DOHH2 (cell line): ENCODE results near the gene LIN54.
"Not testable (repeated sequence)": the region's sequence is repeated elsewhere in the genome, so short reads cannot be mapped to it uniquely, and the experiment has no call there.

Experiments used
- H3F3A ChIP-seq: fragments of 200-600 bp; sonication (generic), shearing (Covaris generic); 2 replicates; pipeline ENCODE4 v1.6.0; 2016; ENCODE audit warnings: antibody characterized with exemption, mild to moderate bottlenecking; ENCODE audit not compliant: control insufficient read depth, insufficient read depth
- H3K27ac ChIP-seq: fragments of 200-600 bp; sonication (generic); 2 replicates; pipeline ENCODE4 v1.5.1; 2014; ENCODE audit warnings: low read depth, mild to moderate bottlenecking, low read length, moderate library complexity
- H3K27me3 ChIP-seq: fragments of 200-600 bp; sonication (generic); 2 replicates; pipeline ENCODE4 v1.6.1; 2014; ENCODE audit warnings: mild to moderate bottlenecking, low read length, mixed read lengths; ENCODE audit not compliant: control insufficient read depth
- H3K36me3 ChIP-seq: fragments of 200-600 bp; sonication (generic); 2 replicates; pipeline ENCODE4 v1.6.1; 2014; ENCODE audit warnings: mild to moderate bottlenecking, low read length, moderate library complexity, mixed read lengths; ENCODE audit not compliant: control insufficient read depth
- H3K4me1 ChIP-seq: fragments of 200-600 bp; sonication (generic); 2 replicates; pipeline ENCODE4 v1.6.1; 2014; ENCODE audit warnings: mild to moderate bottlenecking, low read length, mixed read lengths; ENCODE audit not compliant: control insufficient read depth
- H3K4me2 ChIP-seq: fragments of 200-600 bp; sonication (generic); 2 replicates; pipeline ENCODE4 v1.6.0; 2014; ENCODE audit warnings: mild to moderate bottlenecking, low read length, moderate library complexity
- H3K4me3 ChIP-seq: fragments of 200-600 bp; sonication (generic); 2 replicates; pipeline ENCODE4 v1.5.1; 2014; ENCODE audit warnings: mild to moderate bottlenecking, low read length, mixed read lengths
- H3K79me2 ChIP-seq: fragments of 200-600 bp; sonication (generic); 2 replicates; pipeline ENCODE4 v1.6.1; 2014; ENCODE audit warnings: mild to moderate bottlenecking, low read length, mixed read lengths; ENCODE audit not compliant: control insufficient read depth
- H3K9me2 ChIP-seq: fragments of 200-600 bp; sonication (generic); replicated peaks from 2 replicates; pipeline ENCODE4 v1.6.1; 2014; ENCODE audit warnings: mild to moderate bottlenecking, low read length, mixed read lengths; ENCODE audit not compliant: control insufficient read depth
- H3K9me3 ChIP-seq: fragments of 200-600 bp; sonication (generic); 2 replicates; pipeline ENCODE4 v1.6.1; 2014; ENCODE audit warnings: antibody characterized with exemption, low read length, mixed read lengths; ENCODE audit not compliant: control insufficient read depth, insufficient read depth
- H4K20me1 ChIP-seq: fragments of 200-600 bp; sonication (generic); 2 replicates; pipeline ENCODE4 v1.6.0; 2014; ENCODE audit warnings: low read depth, mild to moderate bottlenecking, antibody characterized with exemption, low read length, moderate library complexity; ENCODE audit not compliant: control insufficient read depth, insufficient read depth
- CTCF ChIP-seq: fragments of 200-600 bp; sonication (generic); IDR thresholded peaks from one replicate; pipeline ENCODE4 v1.5.1; 2014; ENCODE audit warnings: antibody characterized with exemption, mild to moderate bottlenecking, low read depth, low read length; ENCODE audit not compliant: poor library complexity, severe bottlenecking
- EZH2phosphoT487 ChIP-seq: fragments of 200-600 bp; sonication (generic); IDR thresholded peaks from 2 replicates; pipeline ENCODE4 v1.6.1; 2017; ENCODE audit warnings: borderline replicate concordance, mild to moderate bottlenecking, antibody characterized with exemption, low read length, moderate library complexity, mixed read lengths

The LIN54 gene

DNA sequence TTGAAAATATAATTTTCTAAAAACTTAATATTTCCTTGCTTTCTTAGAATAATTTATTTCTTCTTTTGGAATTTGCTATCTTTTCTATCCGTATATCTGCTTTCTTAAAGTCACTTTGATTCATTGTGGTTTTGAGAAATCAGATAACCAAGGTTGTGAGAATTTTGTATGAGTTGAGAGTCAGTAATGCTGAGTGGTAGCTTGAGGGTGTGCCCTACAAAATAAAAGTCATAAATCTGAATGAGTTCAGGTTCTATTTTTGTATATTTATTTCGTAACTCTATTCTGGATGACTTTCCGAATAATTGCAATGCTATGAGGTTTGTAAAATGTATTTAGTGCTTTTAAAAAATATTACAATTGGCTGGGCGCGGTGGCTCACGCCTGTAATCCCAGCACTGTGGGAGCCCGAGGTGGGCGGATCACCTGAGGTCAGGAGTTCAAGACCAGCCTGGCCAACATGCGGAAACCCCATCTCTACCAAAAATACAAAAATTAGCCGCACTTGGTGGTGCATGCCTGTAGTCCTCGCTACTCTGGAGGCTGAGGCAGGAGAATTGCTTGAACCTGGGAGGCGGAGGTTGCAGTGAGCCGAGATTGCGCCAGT is 33.3 kb upstream of the LIN54 start:
- Histone ChIP-seq H3K4me1 (peaks cover 24% of the 10 kb centered on the region), H3K9me2 (no peaks in the 10 kb centered on the region)
- no peak for TF ChIP-seq EZH2phosphoT487
- no peak for TF ChIP-seq CTCF

DNA sequence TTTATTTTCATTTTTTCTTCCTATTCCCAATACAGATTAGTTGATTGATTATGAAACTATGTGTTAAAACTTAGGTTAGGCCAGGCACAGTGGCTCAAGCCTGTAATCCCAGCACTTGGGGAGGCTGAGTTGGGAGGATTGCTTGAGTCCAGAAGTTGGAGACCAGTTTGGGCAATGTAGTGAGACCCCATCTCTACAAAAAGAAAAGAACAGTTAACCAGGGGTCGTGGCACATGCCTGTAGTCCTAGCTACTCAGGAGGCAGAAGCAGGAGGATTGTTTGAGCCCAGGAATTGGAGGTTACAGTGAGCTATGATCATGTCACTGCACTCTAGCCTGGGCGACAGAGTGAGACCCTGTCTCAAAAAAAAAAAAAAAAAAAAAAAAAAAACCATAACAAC is 32.5 kb upstream of the LIN54 start:
- not testable (repeated sequence) for H3K27ac ChIP-seq, H3K36me3 ChIP-seq

More for the DNA sequence above, 33.3 kb upstream of the LIN54 start:
- peaks cover 41% of the 10 kb centered on the region for H3K79me2 ChIP-seq
- no peak overlapping the region for H3K4me2 ChIP-seq
- H3K27me3 ChIP-seq = no peaks in the 10 kb centered on the region
- H3K9me3 ChIP-seq = no peaks in the 10 kb centered on the region
- no peaks in the 10 kb centered on the region for H4K20me1 ChIP-seq
- no peaks in the 10 kb centered on the region for H3F3A ChIP-seq
- H3K4me3 ChIP-seq = no peak overlapping the region
- no peaks in the 10 kb centered on the region for H3K36me3 ChIP-seq
- no peak overlapping the region for H3K27ac ChIP-seq

DNA sequence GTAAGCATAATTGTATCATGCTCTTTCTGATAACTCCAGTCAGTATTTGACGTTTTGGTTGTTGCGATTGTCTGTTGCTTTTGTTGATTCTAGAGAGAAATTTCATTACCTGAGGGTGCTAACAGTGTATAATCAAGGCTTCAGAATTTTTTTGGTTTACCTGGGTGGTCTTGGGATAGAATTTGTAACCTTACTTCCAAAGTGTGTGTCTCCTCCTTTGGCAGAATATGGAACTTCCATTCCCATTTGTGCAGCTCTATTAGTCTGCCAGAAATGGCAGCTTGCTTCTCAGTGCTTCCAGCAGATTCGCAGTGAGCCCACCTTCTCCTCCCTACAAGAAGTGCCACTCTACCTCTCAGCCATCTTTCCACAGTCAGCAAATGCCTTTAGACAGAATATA is 29.6 kb upstream of the LIN54 start:
- Histone ChIP-seq H4K20me1 (no peaks in the 10 kb centered on the region), H3K4me1 (peaks cover 31% of the 10 kb centered on the region), H3K79me2 (peaks cover 77% of the 10 kb centered on the region), H3K27me3 (no peaks in the 10 kb centered on the region), H3F3A (no peaks in the 10 kb centered on the region), H3K4me2 (no peak overlapping the region), H3K36me3 (no peaks in the 10 kb centered on the region), H3K27ac (no peak overlapping the region), H3K9me3 (no peaks in the 10 kb centered on the region), H3K9me2 (no peaks in the 10 kb centered on the region), H3K4me3 (no peak overlapping the region)
- TF ChIP-seq CTCF (no peak), EZH2phosphoT487 (no peak)

More for the DNA sequence above, 32.5 kb upstream of the LIN54 start:
- Histone ChIP-seq H3K79me2 (peaks cover 48% of the 10 kb centered on the region), H3K4me1 (peaks cover 26% of the 10 kb centered on the region)
- not testable (repeated sequence) for H3K4me2 ChIP-seq, H3K4me3 ChIP-seq, H3K9me2 ChIP-seq, H3K9me3 ChIP-seq, H3K27me3 ChIP-seq, H4K20me1 ChIP-seq, H3F3A ChIP-seq

DNA sequence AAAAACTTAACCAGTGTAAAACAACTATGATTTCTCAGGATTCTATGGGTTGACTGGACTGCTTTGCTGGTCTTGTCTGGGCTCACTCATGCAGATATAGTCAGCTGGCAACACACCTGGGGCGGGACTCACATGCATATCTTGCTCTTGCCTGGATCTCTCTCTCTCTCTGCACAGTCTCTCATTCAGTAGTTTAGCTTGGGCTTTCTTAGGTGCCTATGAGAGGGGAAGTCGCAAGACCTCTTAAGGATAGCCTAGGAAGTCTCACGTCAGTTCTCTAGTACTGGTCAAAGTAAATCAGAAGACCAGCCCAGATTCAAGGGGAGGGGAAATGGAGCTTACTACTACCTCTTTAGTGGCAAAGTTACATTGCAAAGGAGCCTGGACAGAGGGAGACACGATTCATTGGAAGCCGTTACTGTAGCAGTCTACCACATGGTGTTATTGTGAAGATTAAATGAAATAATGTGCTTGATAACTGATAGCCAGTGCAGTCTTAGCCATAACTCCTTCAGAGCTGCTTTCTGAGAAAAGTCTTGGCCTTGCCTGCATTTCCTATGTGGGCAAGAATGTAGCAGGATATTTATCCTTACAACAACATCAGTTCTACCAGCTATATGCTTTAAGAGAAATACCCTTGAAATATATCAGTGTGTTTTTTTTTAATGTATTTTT is 26.5 kb upstream of the LIN54 start:
- Histone ChIP-seq H3K27ac (no peak overlapping the region), H3K9me2 (no peaks in the 10 kb centered on the region), H3K4me2 (peak overlapping the region; percentile 93), H3K4me1 (peaks cover 29% of the 10 kb centered on the region), H3K79me2 (peaks cover 64% of the 10 kb centered on the region), H3K9me3 (no peaks in the 10 kb centered on the region), H4K20me1 (no peaks in the 10 kb centered on the region), H3K36me3 (no peaks in the 10 kb centered on the region), H3F3A (0 out of 2 replicates have a peak, but pooled peaks cover 2% of the 10 kb centered on the region), H3K27me3 (no peaks in the 10 kb centered on the region), H3K4me3 (peak overlapping the region; percentile 19; the same call in 1 of the 2 replicates)
- TF ChIP-seq EZH2phosphoT487 (no peak), CTCF (no peak)
